Heart right ventricle (tissue), 16 donors: Measurements from ENCODE around the gene GOSR2. TPM values are rescaled to one million over a fixed set of nuclear protein-coding genes. Genes with fewer than 3 reads are reported as not detected.
A peak's percentile ranks its signal among the peaks of the same experiment; 100 is the strongest.

ENCODE experiments used
- ATAC-seq, 8 donors: fragments of 200-7000 bp; cut with Tn5 transposase; one replicate each; pipeline ENCODE4 v1.9.1; 2020; ENCODE audit warnings: mild to moderate bottlenecking in 8 of 8, moderate library complexity in 8 of 8, moderate number of reproducible peaks in 1 of 8
- DNase-seq, 2 donors: peaks; one replicate each; pipeline ENCODE4 v3.0.0-alpha.2; 2020
- H3K27ac ChIP-seq, 10 donors: fragments of 200-600 bp; sonication (generic) in 2 of 10; one replicate each; pipeline versions ENCODE4 v1.5.0 to v1.8.0; 2020 to 2022; ENCODE audit warnings: mild to moderate bottlenecking in 3 of 10
- H3K27me3 ChIP-seq, 7 donors: fragments of 200-600 bp; one replicate each; pipeline ENCODE4 v1.8.0; 2021 to 2022; ENCODE audit warnings: mild to moderate bottlenecking in 2 of 7
- H3K36me3 ChIP-seq, 9 donors: fragments of 200-600 bp; sonication (generic) in 1 of 9; one replicate each; pipeline versions ENCODE4 v1.5.0 to v1.8.0; 2020 to 2022; ENCODE audit warnings: mild to moderate bottlenecking in 2 of 9
- H3K4me1 ChIP-seq, 9 donors: fragments of 200-600 bp; sonication (generic) in 1 of 9; one replicate each; pipeline versions ENCODE4 v1.5.0 to v1.8.0; 2020 to 2022; ENCODE audit warnings: mild to moderate bottlenecking in 4 of 9
- H3K4me3 ChIP-seq, 10 donors: fragments of 200-600 bp; sonication (generic) in 2 of 10; one replicate each; pipeline versions ENCODE4 v1.5.0 to v1.8.0; 2020 to 2022; ENCODE audit warnings: mild to moderate bottlenecking in 7 of 10, moderate library complexity in 2 of 10
- H3K9me3 ChIP-seq, 11 donors: fragments of 200-600 bp in 10 of 11; sonication (generic) in 2 of 11; one replicate each; pipeline versions ENCODE4 v1.5.0 to v1.8.0; 2013 to 2022; ENCODE audit warnings: mild to moderate bottlenecking in 2 of 11, control low read depth in 1 of 11, moderate library complexity in 1 of 11
- CTCF ChIP-seq, 9 donors: fragments of 200-600 bp; sonication (generic) in 2 of 9; IDR thresholded peaks; one replicate each; pipeline versions ENCODE4 v1.5.0 to v1.8.0; 2021 to 2022; ENCODE audit warnings: antibody characterized with exemption in 9 of 9, mild to moderate bottlenecking in 5 of 9, moderate library complexity in 1 of 9
- WGBS, 2 donors: extraction: QIAGEN DNeasy Blood & Tissue Kit; methylation state at CpG; one replicate each; pipeline ENCODE4 v1.1.7; 2013; ENCODE audit warnings: inconsistent platforms in 1 of 2; 5-methylcytosine and 5-hydroxymethylcytosine counted together
- intact Hi-C, 10 donors: fragments of 100-400 bp; cut with DNase I; formaldehyde crosslinking; loops; one replicate each; pipeline versions ENCODE4 v1.11.1 to v1.14.2; 2022
- long read RNA-seq, 3 donors: library from polyadenylated mRNA; unstranded; transcript quantifications; one replicate each; pipeline ENCODE4 v2.0.0, GENCODE V29; 2020 to 2021
- polyA plus RNA-seq, 2 donors: library from polyadenylated mRNA; stranded (reverse); fragments of 200-250 nt; gene quantifications; one replicate each; pipeline ENCODE4 v1.2.3, GENCODE V29; 2013
- total RNA-seq, 10 donors: library from RNA; stranded (reverse); fragmentation: NEBNext Ultra II Directional in 3 of 10; extraction: Animal tissue kit (Norgen Biotek cat#: 25700) in 3 of 10; gene quantifications; one replicate each; pipeline versions ENCODE4 v1.2.1 to v1.2.4, GENCODE V29; 2021 to 2023
- donor health status: Arrhythmogenic right ventricular cardiomyopathy.
- donor health status: ischemic (EF 13 %, LVEDD 7.1; RV severe dilation, severe dysfunction).
- donor health status: healthy with polysubstance abuse.
- donor health status: DM: no; HTN: yes; CAD: no.
- donor health status: DM: no; HTN: no; CAD: no.
- donor health status: ischemic (EF 25% LVEDD 6.9; RV normal size, moderate dysfunction).
- donor health status: ischemic (EF 25% LVEDD 5.7; RV mildly dilated, moderate dysfunction).
- donor health status: healthy.
- donor health status: DM: yes; HTN: yes; CAD: no.
- donor health status: Ischemic cardiomyopathy.
- donor health status: ischemic (EF 35%, LVEDD 5.7; RV mildly dilated, moderate dysfunction).
- donor health status: nonischemic (EF 11% LVEDD 7.7; RV severe dilation, severe dysfunction).
- donor health status: DM: yes; HTN: yes; CAD: no.
- donor health status: PGD.
- donor health status: ischemic (EF 29% LVEDD 5.4; RV normal size, mild dysfunction).
- donor health status: nonischemic (EF 23%, LVEDD 6.1; RV moderate dilation, normal function).

Gene GOSR2
- 10 to 100 TPM; 33.3 to 47.3 (median 40.0) TPM for total RNA-seq
- 10 to 100 TPM; 20.3 to 44.4 TPM for polyA plus RNA-seq
- long read RNA-seq, donor 1, transcript GOSR2-232 (6 exons, 3,964 nt) = major isoform, 14 of 21 reads
- long read RNA-seq, donor 1, partial matches to known transcripts = 1 of 21 reads
- long read RNA-seq, donor 1, other reads (novel, unspliced or antisense) = 1 of 21 reads
- long read RNA-seq, donor 2, transcript GOSR2-232 (6 exons, 3,964 nt) = major isoform, 17 of 29 reads
- long read RNA-seq, donor 2, partial matches to known transcripts = 1 of 29 reads
- long read RNA-seq, donor 2, other reads (novel, unspliced or antisense) = 1 of 29 reads
- long read RNA-seq, donor 3, transcript GOSR2-232 (6 exons, 3,964 nt) = major isoform, 26 of 64 reads
- long read RNA-seq, donor 3, transcript GOSR2-240 (5 exons, 3,059 nt) = minor isoform, 10 of 64 reads
- long read RNA-seq, donor 3, transcript GOSR2-239 (5 exons, 3,871 nt) = minor isoform, 8 of 64 reads
- long read RNA-seq, donor 3, partial matches to known transcripts = 6 of 64 reads
- long read RNA-seq, donor 3, other reads (novel, unspliced or antisense) = 2 of 64 reads

DNA sequence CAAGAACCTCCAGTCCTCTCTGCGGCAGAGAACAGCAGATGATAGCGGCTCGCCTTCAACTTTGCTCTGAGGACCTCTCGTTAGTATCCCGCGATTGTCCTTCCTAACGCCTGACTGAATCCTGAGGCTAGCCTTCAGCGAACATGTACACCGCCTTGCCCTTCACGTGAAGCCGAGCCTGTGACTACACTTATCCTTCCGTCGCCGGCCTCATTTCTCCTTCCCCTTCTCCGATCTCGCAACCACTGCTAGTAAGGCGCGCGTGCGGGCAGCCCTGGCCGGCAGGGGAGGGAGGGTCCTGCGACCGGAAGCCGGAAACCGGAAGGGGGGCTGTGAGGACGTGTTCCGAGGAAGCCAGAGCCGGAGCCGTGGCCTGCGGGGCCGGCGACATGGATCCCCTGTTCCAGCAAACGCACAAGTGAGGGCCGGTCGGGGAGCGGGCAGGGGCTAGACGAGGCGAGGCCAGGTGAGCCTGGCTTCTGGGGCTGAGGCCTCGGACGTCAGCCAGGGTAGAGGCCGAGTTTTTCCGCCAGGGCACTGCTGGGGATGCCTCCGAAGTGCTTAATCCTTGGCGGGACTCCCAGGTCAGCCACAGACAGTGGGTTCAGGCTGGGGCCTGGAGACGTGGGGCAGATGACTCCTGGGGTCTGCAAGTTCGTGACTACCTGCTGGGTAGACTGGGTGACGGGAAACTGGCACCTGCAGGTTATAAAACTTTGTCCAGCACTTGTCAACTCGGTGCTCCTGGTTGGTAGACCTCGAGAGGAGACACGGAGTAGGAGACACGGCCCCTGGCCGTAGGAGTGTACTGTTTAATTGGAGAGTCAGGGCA is at the start of gene GOSR2:
Gene GOSR2 (plus strand): TSS at position 357 of the 832 bp plus-strand sequence. CDS start 33 bp downstream, at position 390.
- WGBS, 2 donors = 0% methylated on average over 52 of the region's 52 CpGs
- ATAC-seq (peak; percentile 96 to 100 (median 99)), DNase-seq (peak; percentile 92)
- H3K36me3 ChIP-seq = no peaks in the 10 kb centered on the region
- H3K4me3 ChIP-seq = peak within 1 kb of the TSS; percentile 53 to 93 (median 80)
- no peak for TF ChIP-seq CTCF (IDR thresholded peaks at IDR 0.05)
- intact Hi-C loops = no loop called here
- peak within 1 kb of the TSS; percentile 87 to 98 (median 95) for H3K27ac ChIP-seq
- peaks cover 6 to 50% (median 34%) of the 10 kb centered on the region in 9 donors for H3K4me1 ChIP-seq
- no peaks in the 10 kb centered on the region for H3K27me3 ChIP-seq
- H3K9me3 ChIP-seq = no peaks in the 10 kb centered on the region

DNA sequence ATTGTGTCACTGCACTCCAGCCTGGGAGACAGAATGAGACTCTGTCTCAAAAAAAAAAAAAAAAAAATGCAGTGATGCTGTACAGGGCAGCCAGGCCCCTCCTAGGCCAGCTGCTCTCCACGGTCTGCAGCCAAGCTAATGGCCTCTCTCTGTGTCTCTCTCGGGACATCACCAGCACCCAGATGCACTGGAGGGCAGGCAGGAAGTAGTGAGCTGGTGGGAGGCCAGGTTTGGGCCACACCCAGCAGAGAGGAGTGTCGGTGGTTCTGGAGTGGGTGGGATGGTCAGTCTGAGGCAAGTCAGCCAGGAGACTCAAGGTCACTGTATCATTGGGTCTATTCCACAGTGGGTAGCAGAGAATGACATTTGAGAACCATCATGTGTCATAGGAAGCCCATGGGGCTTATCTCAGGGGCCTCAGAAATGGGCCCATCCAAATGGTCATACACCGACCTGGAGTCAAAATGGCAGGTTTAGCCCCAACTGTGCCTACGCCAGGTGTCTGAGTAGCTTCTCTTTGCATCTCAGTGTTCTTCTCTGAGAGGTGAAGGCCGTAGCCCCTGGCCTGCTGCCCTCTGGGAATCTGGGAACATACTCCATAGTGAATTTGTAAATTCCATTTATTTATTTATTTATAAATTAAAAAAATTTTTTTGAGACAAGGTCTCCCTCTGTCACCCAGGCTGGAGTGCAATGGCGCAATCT is 48.9 kb upstream of the GOSR2 start:
- TF ChIP-seq CTCF (IDR thresholded peaks at IDR 0.05) = no peak
- WGBS, 2 donors = 76 to 79% methylated on average over 7 of the region's 7 CpGs
- no peak for ATAC-seq

GRCh38 chr17:46874906-46875305 is 48.1 kb upstream of the GOSR2 start:
- WGBS, 2 donors = 87 to 90% methylated on average over 16 of the region's 16 CpGs
- TF ChIP-seq CTCF (IDR thresholded peaks at IDR 0.05) = peak in 1 of 9 donors; percentile 22

More for the DNA sequence above, 48.9 kb upstream of the GOSR2 start:
- intact Hi-C loops = no loop called here
- Histone ChIP-seq H3K4me1 (peaks cover 0 to 41% (median 3%) of the 10 kb centered on the region in 9 donors), H3K27ac (no peak overlapping the region), H3K36me3 (no peaks in the 10 kb centered on the region), H3K27me3 (no peaks in the 10 kb centered on the region), H3K9me3 (no peaks in the 10 kb centered on the region), H3K4me3 (no peak overlapping the region)
- DNase-seq = no peak

More at GRCh38 chr17:46874906-46875305, 48.1 kb upstream of the GOSR2 start:
- Histone ChIP-seq H3K9me3 (no peaks in the 10 kb centered on the region), H3K27me3 (no peaks in the 10 kb centered on the region), H3K27ac (no peak overlapping the region), H3K36me3 (no peaks in the 10 kb centered on the region), H3K4me3 (no peak overlapping the region), H3K4me1 (peaks cover 0 to 41% (median 3%) of the 10 kb centered on the region in 9 donors)
- DNase-seq = no peak
- ATAC-seq = no peak
- intact Hi-C loops = no loop called here
